HepG2 (cell line): ENCODE measurements around the gene NUP93. TPM values are rescaled to one million over a fixed set of nuclear protein-coding genes. Genes with fewer than 3 reads are reported as not detected.

ENCODE experiments used
- ATAC-seq: fragments of 200-7000 bp; cut with Tn5 transposase; 3 replicates; pipeline ENCODE4 v1.9.1; 2020; ENCODE audit warnings: mild to moderate bottlenecking, moderate library complexity
- BruUV-seq: library from RNA; stranded (reverse); fragments of 400-500 nt; replicated peaks from 2 replicates; lab custom pipeline; 2021; lab: Mats Ljungman, UMichigan
- CTCF ChIA-PET: fragments of 300-600 bp; formaldehyde crosslinking; extraction: SDS; loops from one replicate; lab custom pipeline; 2021; ENCODE audit warnings: low total read pairs, inconsistent platforms, low intra/inter-chr PET ratio; lab: Yijun Ruan, JAX
- POLR2A ChIA-PET: fragments of 350-600 bp; sonication (Branson Sonifier 250); formaldehyde crosslinking; loops from one replicate; lab custom pipeline; 2020; ENCODE audit warnings: antibody characterized with exemption, inconsistent platforms; lab: Yijun Ruan, JAX
- DNase-seq: peaks from one replicate; pipeline ENCODE4 v3.0.0-alpha.2; 2015; ENCODE audit warnings: low spot score
- FAIRE-seq: peaks from 3 replicates; lab custom pipeline; 2011; peaks lifted over from hg19 to GRCh38; lab: Jason Lieb, UNC
- H2AFZ ChIP-seq: one replicate; pipeline ENCODE4 v1.6.1; 2011; ENCODE audit warnings: low read length, inconsistent platforms
- H3K27ac ChIP-seq: fragments of 300-600 bp; 3 replicates; pipeline ENCODE4 v1.8.0; 2011; ENCODE audit warnings: mixed run types, mild to moderate bottlenecking, mixed read lengths, low read length, inconsistent platforms; ENCODE audit not compliant: insufficient read depth; ENCODE audit errors: extremely low read length
- H3K27me3 ChIP-seq, 2 experiments: fragments of 200-600 bp in 1 of 2; 2 replicates in 1 of 2; 3 replicates in 1 of 2; pipeline versions ENCODE4 v1.6.0 to v1.8.0; 2011; ENCODE audit warnings: low read length in 2 of 2, mild to moderate bottlenecking in 2 of 2, moderate library complexity in 2 of 2, inconsistent platforms in 1 of 2; ENCODE audit not compliant: insufficient read depth in 2 of 2, control insufficient read depth in 1 of 2
- H3K36me3 ChIP-seq, 2 experiments: fragments of 200-600 bp in 1 of 2; replicated peaks in 1 of 2; 2 replicates in 1 of 2; 3 replicates in 1 of 2; pipeline versions ENCODE4 v1.5.1 to v1.8.0; 2011; ENCODE audit warnings: low read length in 2 of 2, inconsistent platforms in 1 of 2; ENCODE audit not compliant: insufficient read depth in 2 of 2, control insufficient read depth in 1 of 2
- H3K4me1 ChIP-seq: 2 replicates; pipeline ENCODE4 v1.5.1; 2012; ENCODE audit warnings: low read length, inconsistent platforms; ENCODE audit not compliant: insufficient read depth
- H3K4me2 ChIP-seq: 2 replicates; pipeline ENCODE4 v1.6.0; 2011; ENCODE audit warnings: low read depth, low read length, inconsistent platforms
- H3K4me3 ChIP-seq, 3 experiments: fragments of 200-600 bp in 1 of 3; sonication (generic), shearing (Covaris generic) in 1 of 3; replicated peaks in 1 of 3; 2 replicates each; pipeline ENCODE4 v1.5.1; 2011 to 2016; ENCODE audit warnings: low read length in 3 of 3, inconsistent platforms in 2 of 3, low read depth in 2 of 3, mild to moderate bottlenecking in 2 of 3, control low read depth in 1 of 3, mixed read lengths in 1 of 3; ENCODE audit not compliant: insufficient read depth in 1 of 3
- H3K79me2 ChIP-seq: one replicate; pipeline ENCODE4 v1.6.1; 2011; ENCODE audit warnings: low read length, inconsistent platforms; ENCODE audit not compliant: insufficient read depth
- H3K9ac ChIP-seq: 2 replicates; pipeline ENCODE4 v1.6.0; 2011; ENCODE audit warnings: mild to moderate bottlenecking, low read depth, low read length, inconsistent platforms; ENCODE audit not compliant: insufficient read depth
- H3K9me3 ChIP-seq: 2 replicates; pipeline ENCODE4 v1.5.1; 2012; ENCODE audit warnings: mild to moderate bottlenecking, low read length
- H4K20me1 ChIP-seq: 2 replicates; pipeline ENCODE4 v1.6.0; 2011; ENCODE audit warnings: inconsistent platforms, mild to moderate bottlenecking, low read length, moderate library complexity; ENCODE audit not compliant: insufficient read depth
- BRD4 ChIP-seq: sonication (generic); formaldehyde crosslinking; IDR thresholded peaks from 2 replicates; pipeline ENCODE4 v1.4.0; 2020; ENCODE audit warnings: missing genetic modification reagents
- FOXO1 ChIP-seq: sonication (generic); formaldehyde crosslinking; IDR thresholded peaks from 2 replicates; pipeline ENCODE4 v1.4.0; 2020; ENCODE audit warnings: missing genetic modification reagents
- KDM2A ChIP-seq: sonication (generic); formaldehyde crosslinking; IDR thresholded peaks from 2 replicates; pipeline ENCODE4 v1.4.0; 2020; ENCODE audit warnings: low read depth, missing genetic modification reagents, borderline replicate concordance
- MIER2 ChIP-seq: IDR thresholded peaks from 2 replicates; pipeline ENCODE4 v1.6.1; 2016; ENCODE audit warnings: missing biosample characterization, missing genetic modification reagents
- NFIB ChIP-seq: sonication (generic); formaldehyde crosslinking; IDR thresholded peaks from 2 replicates; pipeline ENCODE4 v1.9.0; 2021; ENCODE audit warnings: missing genetic modification reagents, mild to moderate bottlenecking, borderline replicate concordance
- PITX1 ChIP-seq: sonication (generic); formaldehyde crosslinking; IDR thresholded peaks from 2 replicates; pipeline ENCODE4 v1.5.1; 2020; ENCODE audit warnings: mild to moderate bottlenecking, missing genetic modification reagents
- SMARCE1 ChIP-seq: fragments of 450-650 bp; IDR thresholded peaks from 2 replicates; pipeline ENCODE4 v1.6.1; 2017; ENCODE audit warnings: borderline replicate concordance
- ZMYM2 ChIP-seq: sonication (generic); formaldehyde crosslinking; IDR thresholded peaks from 2 replicates; pipeline ENCODE4 v1.8.0; 2022; ENCODE audit warnings: mild to moderate bottlenecking, missing genetic modification reagents
- ZNF136 ChIP-seq: sonication (generic); formaldehyde crosslinking; IDR thresholded peaks from 2 replicates; pipeline ENCODE4 v1.8.1; 2022; ENCODE audit warnings: low read depth, mild to moderate bottlenecking, moderate library complexity, missing genetic modification reagents
- ZNF362 ChIP-seq: sonication (generic); formaldehyde crosslinking; IDR thresholded peaks from 2 replicates; pipeline ENCODE4 v1.4.0; 2020; ENCODE audit warnings: missing genetic modification reagents, mild to moderate bottlenecking, borderline replicate concordance
- ZNF501 ChIP-seq: sonication (generic); formaldehyde crosslinking; IDR thresholded peaks from 2 replicates; pipeline ENCODE4 v1.5.1; 2020; ENCODE audit warnings: mild to moderate bottlenecking, moderate library complexity, missing genetic modification reagents
- ZNF619 ChIP-seq: sonication (generic); formaldehyde crosslinking; IDR thresholded peaks from 2 replicates; pipeline ENCODE4 v1.4.0; 2020; ENCODE audit warnings: mild to moderate bottlenecking, missing genetic modification reagents
- whole genome bisulfite sequencing: methylation state at CpG from one replicate; pipeline ENCODE4 v1.1.6; 2017; ENCODE audit warnings: low lambda C conversion rate; 5-methylcytosine and 5-hydroxymethylcytosine counted together
- in situ Hi-C: cut with HindIII; loops from 2 replicates; pipeline ENCODE4 v1.10.0; 2017; ENCODE audit warnings: low pct_unique_long_range_greater_than_20kb; ENCODE audit not compliant: extremely low pct_ligation_motif_present
- intact Hi-C: fragments of 100-400 bp; cut with micrococcal nuclease; formaldehyde crosslinking; loops from one replicate; pipeline ENCODE4 v1.10.0; 2022; ENCODE audit not compliant: unreplicated experiment
- polyA plus RNA-seq, 8 experiments: library from polyadenylated mRNA; depleted of rRNA in 3 of 8; stranded (reverse) in 7 of 8; unstranded in 1 of 8; fragments of >200 nt; fragmentation: Illumina TruSeq in 4 of 8; extraction: Trizol in 4 of 8; gene quantifications; 2 replicates each; pipeline versions ENCODE4 v1.2.1 to v1.2.3, GENCODE V29; 2011 to 2016; ENCODE audit warnings: low read depth in 4 of 8, missing spikeins in 1 of 8, mixed read lengths in 1 of 8; ENCODE audit not compliant: insufficient read depth in 1 of 8
- total RNA-seq, 5 experiments: library from RNA; depleted of rRNA; stranded (reverse); fragments of >200 nt; fragmentation: Illumina TruSeq; extraction: Trizol; gene quantifications; 2 replicates each; pipeline ENCODE4 v1.2.3, GENCODE V29; 2016; ENCODE audit warnings: low read depth in 1 of 5
- TF ChIP-seq, protein P1 (sequence below): sonication (generic); formaldehyde crosslinking; IDR thresholded peaks from 2 replicates; pipeline ENCODE4 v1.4.0; 2020; ENCODE audit warnings: mild to moderate bottlenecking, low read depth, missing genetic modification reagents
- TF ChIP-seq, protein P2 (sequence below): sonication (generic); formaldehyde crosslinking; conservative IDR thresholded peaks from 2 replicates; pipeline ENCODE4 v1.8.1; 2023; ENCODE audit warnings: missing genetic modification reagents

The NUP93 gene
- total and polyA plus RNA-seq, 2 of the 13 experiments (the other 11 are each of a cell fraction or from before 2014, with no cell fraction given), result 58.5 to 140 TPM

DNA sequence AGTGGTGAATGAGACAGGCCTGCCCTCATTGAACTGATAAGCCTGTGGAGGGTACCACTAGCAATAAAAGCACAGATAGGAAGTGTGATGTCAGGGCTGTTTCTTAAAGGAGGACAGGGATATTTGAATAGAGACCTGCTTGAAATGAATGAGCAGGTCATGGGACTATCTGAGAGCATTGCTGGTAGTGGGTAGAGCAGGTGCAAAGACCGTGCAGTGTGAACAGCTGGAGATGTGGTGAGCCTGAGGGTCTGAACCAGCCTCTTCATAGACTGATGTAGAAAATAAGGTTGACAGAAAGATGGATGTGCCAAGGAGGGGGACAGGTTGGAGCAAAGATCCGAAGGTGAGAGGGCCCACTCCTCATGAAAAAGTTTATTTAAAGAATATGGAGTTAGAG, 2.4 kb downstream of the NUP93 start:
- POLR2A ChIA-PET, result no interaction called here
- no peak overlapping the region for H3K4me3 ChIP-seq
- H3K36me3 ChIP-seq, result peaks cover 0 to 5% of the 10 kb centered on the region in 2 experiments; a peak in 3 of 5 replicates
- peaks cover 55% of the 10 kb centered on the region for H3K4me1 ChIP-seq
- BruUV-seq, result no TSS peak
- H3K9me3 ChIP-seq, result no peaks in the 10 kb centered on the region
- intact Hi-C loops (no loop called here), in situ Hi-C loops (no loop called here)
- no peaks in the 10 kb centered on the region; the same call in 1 of the 2 replicates for H4K20me1 ChIP-seq
- DNase-seq, result no peak
- TF ChIP-seq NFIB (CRISPR knock-in tag), result no peak
- TF ChIP-seq FOXO1, result no peak
- TF ChIP-seq ZNF362 (CRISPR knock-in tag), result no peak
- no peak for TF ChIP-seq BRD4 (CRISPR knock-in tag)
- TF ChIP-seq, protein P1, sequence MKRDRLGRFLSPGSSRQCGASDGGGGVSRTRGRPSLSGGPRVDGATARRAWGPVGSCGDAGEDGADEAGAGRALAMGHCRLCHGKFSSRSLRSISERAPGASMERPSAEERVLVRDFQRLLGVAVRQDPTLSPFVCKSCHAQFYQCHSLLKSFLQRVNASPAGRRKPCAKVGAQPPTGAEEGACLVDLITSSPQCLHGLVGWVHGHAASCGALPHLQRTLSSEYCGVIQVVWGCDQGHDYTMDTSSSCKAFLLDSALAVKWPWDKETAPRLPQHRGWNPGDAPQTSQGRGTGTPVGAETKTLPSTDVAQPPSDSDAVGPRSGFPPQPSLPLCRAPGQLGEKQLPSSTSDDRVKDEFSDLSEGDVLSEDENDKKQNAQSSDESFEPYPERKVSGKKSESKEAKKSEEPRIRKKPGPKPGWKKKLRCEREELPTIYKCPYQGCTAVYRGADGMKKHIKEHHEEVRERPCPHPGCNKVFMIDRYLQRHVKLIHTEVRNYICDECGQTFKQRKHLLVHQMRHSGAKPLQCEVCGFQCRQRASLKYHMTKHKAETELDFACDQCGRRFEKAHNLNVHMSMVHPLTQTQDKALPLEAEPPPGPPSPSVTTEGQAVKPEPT, result no peak
- TF ChIP-seq KDM2A (CRISPR knock-in tag), result no peak
- TF ChIP-seq, protein P2, sequence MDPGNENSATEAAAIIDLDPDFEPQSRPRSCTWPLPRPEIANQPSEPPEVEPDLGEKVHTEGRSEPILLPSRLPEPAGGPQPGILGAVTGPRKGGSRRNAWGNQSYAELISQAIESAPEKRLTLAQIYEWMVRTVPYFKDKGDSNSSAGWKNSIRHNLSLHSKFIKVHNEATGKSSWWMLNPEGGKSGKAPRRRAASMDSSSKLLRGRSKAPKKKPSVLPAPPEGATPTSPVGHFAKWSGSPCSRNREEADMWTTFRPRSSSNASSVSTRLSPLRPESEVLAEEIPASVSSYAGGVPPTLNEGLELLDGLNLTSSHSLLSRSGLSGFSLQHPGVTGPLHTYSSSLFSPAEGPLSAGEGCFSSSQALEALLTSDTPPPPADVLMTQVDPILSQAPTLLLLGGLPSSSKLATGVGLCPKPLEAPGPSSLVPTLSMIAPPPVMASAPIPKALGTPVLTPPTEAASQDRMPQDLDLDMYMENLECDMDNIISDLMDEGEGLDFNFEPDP (CRISPR knock-in tag), result no peak
- TF ChIP-seq PITX1, result no peak
- no peak for TF ChIP-seq ZNF501 (CRISPR knock-in tag)
- no peak for TF ChIP-seq MIER2 (CRISPR knock-in tag)
- no peak for TF ChIP-seq ZMYM2 (CRISPR knock-in tag)
- no peak for TF ChIP-seq SMARCE1
- no peak for TF ChIP-seq ZNF619 (CRISPR knock-in tag)
- TF ChIP-seq ZNF136 (CRISPR knock-in tag), result no peak
- H3K4me2 ChIP-seq, result 0 out of 2 replicates have a peak overlapping the region, but pooled peaks have one; percentile 1
- FAIRE-seq, result no peak
- H3K9ac ChIP-seq, result no peak overlapping the region
- CTCF ChIA-PET, result no interaction called here
- ATAC-seq, result no peak
- no peaks in the 10 kb centered on the region; a peak in 1 of 5 replicates for H3K27me3 ChIP-seq
- H2AFZ ChIP-seq, result no peak overlapping the region
- H3K79me2 ChIP-seq, result peaks cover 69% of the 10 kb centered on the region
- no peak overlapping the region for H3K27ac ChIP-seq
- WGBS, result 95% methylated on average over 2 of the region's 2 CpGs
